Mesenchymal stem cell (in vitro differentiated cells and primary cell): ENCODE results near the gene GAK.
"Not testable (repeated sequence)": the region's sequence is repeated elsewhere in the genome, so short reads cannot be mapped to it uniquely, and the experiment has no call there.

Experiments
- DNase-seq: peaks from one replicate; pipeline ENCODE4 v3.0.0-alpha.2; 2013
- H2AFZ ChIP-seq: one replicate; pipeline ENCODE4 v1.6.1; 2013; ENCODE audit warnings: low read depth, mild to moderate bottlenecking, control low read depth, inconsistent platforms, low read length, moderate library complexity
- H2AK5ac ChIP-seq: 2 replicates; pipeline ENCODE4 v1.6.1; 2013; ENCODE audit warnings: low read length, moderate library complexity, mild to moderate bottlenecking, inconsistent platforms; ENCODE audit not compliant: severe bottlenecking
- H2BK120ac ChIP-seq: one replicate; pipeline ENCODE4 v1.6.1; 2013; ENCODE audit warnings: low read depth, mild to moderate bottlenecking, inconsistent platforms, low read length, moderate library complexity
- H2BK12ac ChIP-seq, 2 experiments: one replicate each; pipeline ENCODE4 v1.6.1; 2013; ENCODE audit warnings: inconsistent platforms in 2 of 2, low read length in 2 of 2, mild to moderate bottlenecking in 2 of 2, moderate library complexity in 2 of 2, control low read depth in 1 of 2
- H2BK15ac ChIP-seq: one replicate; pipeline ENCODE4 v1.6.1; 2013; ENCODE audit warnings: mild to moderate bottlenecking, low read depth, inconsistent platforms; ENCODE audit not compliant: poor library complexity, severe bottlenecking
- H2BK5ac ChIP-seq: 2 replicates; pipeline ENCODE4 v1.6.1; 2013; ENCODE audit warnings: low read depth, mild to moderate bottlenecking, low read length, control low read depth, inconsistent platforms; ENCODE audit not compliant: poor library complexity, severe bottlenecking
- H3K14ac ChIP-seq, 2 experiments: one replicate each; pipeline ENCODE4 v1.6.1; 2013; ENCODE audit warnings: inconsistent platforms in 2 of 2, low read length in 2 of 2, control low read depth in 1 of 2, mild to moderate bottlenecking in 1 of 2, moderate library complexity in 1 of 2
- H3K18ac ChIP-seq, 2 experiments: one replicate each; pipeline ENCODE4 v1.6.1; 2013; ENCODE audit warnings: inconsistent platforms in 2 of 2, low read length in 2 of 2, control low read depth in 1 of 2, low read depth in 1 of 2, mild to moderate bottlenecking in 1 of 2
- H3K23ac ChIP-seq, 2 experiments: one replicate each; pipeline ENCODE4 v1.6.1; 2013; ENCODE audit warnings: inconsistent platforms in 2 of 2, low read length in 2 of 2, mild to moderate bottlenecking in 2 of 2, moderate library complexity in 2 of 2, control low read depth in 1 of 2
- H3K27ac ChIP-seq: 2 replicates; pipeline ENCODE4 v1.5.1; 2013; ENCODE audit warnings: mild to moderate bottlenecking, moderate library complexity, low read length, control low read depth, inconsistent platforms; ENCODE audit not compliant: poor library complexity, severe bottlenecking
- H3K27me3 ChIP-seq, 2 experiments: 2 replicates each; pipeline versions ENCODE4 v1.6.1 to v1.7.0; 2013; ENCODE audit warnings: low read length in 2 of 2, mild to moderate bottlenecking in 2 of 2, moderate library complexity in 2 of 2, control low read depth in 1 of 2, inconsistent platforms in 1 of 2; ENCODE audit not compliant: control insufficient read depth in 1 of 2, insufficient read depth in 1 of 2
- H3K36me3 ChIP-seq, 2 experiments: 2 replicates each; pipeline versions ENCODE4 v1.6.1 to v1.7.0; 2013; ENCODE audit warnings: low read length in 2 of 2, control low read depth in 1 of 2, inconsistent platforms in 1 of 2, low read depth in 1 of 2, mild to moderate bottlenecking in 1 of 2; ENCODE audit not compliant: insufficient read depth in 2 of 2, control insufficient read depth in 1 of 2
- H3K4ac ChIP-seq, 2 experiments: one replicate each; pipeline ENCODE4 v1.6.1; 2013; ENCODE audit warnings: inconsistent platforms in 2 of 2, low read length in 2 of 2, mild to moderate bottlenecking in 2 of 2, moderate library complexity in 2 of 2, control low read depth in 1 of 2, low read depth in 1 of 2
- H3K4me1 ChIP-seq: 2 replicates; pipeline ENCODE4 v1.6.1; 2013; ENCODE audit warnings: low read depth, low read length, control low read depth; ENCODE audit not compliant: control insufficient read depth, insufficient read depth
- H3K4me2 ChIP-seq: 2 replicates; pipeline ENCODE4 v1.6.1; 2013; ENCODE audit warnings: low read length, mild to moderate bottlenecking, inconsistent platforms; ENCODE audit not compliant: poor library complexity, severe bottlenecking
- H3K4me3 ChIP-seq, 2 experiments: 2 replicates each; pipeline versions ENCODE4 v1.5.1 to v1.7.0; 2013; ENCODE audit warnings: low read length in 2 of 2, mild to moderate bottlenecking in 2 of 2, control low read depth in 1 of 2, low read depth in 1 of 2; ENCODE audit not compliant: insufficient read depth in 1 of 2
- H3K79me1 ChIP-seq: replicated peaks from 2 replicates; pipeline ENCODE4 v1.6.1; 2013; ENCODE audit warnings: mild to moderate bottlenecking, control low read depth, low read length, inconsistent platforms; ENCODE audit not compliant: poor library complexity, severe bottlenecking
- H3K9ac ChIP-seq: 2 replicates; pipeline ENCODE4 v1.7.0; 2013; ENCODE audit warnings: mild to moderate bottlenecking, low read length, moderate library complexity
- H3K9me3 ChIP-seq: 2 replicates; pipeline ENCODE4 v1.7.0; 2013; ENCODE audit warnings: mild to moderate bottlenecking, low read length; ENCODE audit not compliant: control insufficient read depth
- H4K8ac ChIP-seq: one replicate; pipeline ENCODE4 v1.6.1; 2013; ENCODE audit warnings: inconsistent platforms, mild to moderate bottlenecking, low read length, moderate library complexity
- H4K91ac ChIP-seq: one replicate; pipeline ENCODE4 v1.6.1; 2013; ENCODE audit warnings: mild to moderate bottlenecking, low read length, inconsistent platforms
- WGBS: methylation state at CpG from one replicate; pipeline ENCODE4 v1.1.7; 2013; ENCODE audit warnings: mixed read lengths; 5-methylcytosine and 5-hydroxymethylcytosine counted together

The GAK gene

DNA sequence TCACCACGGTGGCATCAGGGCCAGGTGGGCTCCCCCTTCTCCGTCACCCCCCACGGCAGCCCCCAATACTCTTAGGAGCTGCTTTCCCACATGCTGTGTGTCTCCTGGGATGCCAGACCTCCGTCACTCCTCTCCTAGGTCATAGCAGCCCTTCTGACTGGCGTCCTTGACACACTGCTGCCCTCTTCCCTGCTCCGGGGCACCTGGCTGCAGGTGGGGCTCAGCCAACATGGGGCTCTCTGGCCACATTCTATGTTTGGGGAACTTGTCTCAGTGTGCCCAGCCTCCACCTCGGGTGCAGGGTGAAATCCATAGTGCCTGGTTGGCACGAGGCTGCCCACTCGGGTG is 14.0 kb upstream of the GAK start:
- Histone ChIP-seq H3K79me1 (peaks cover 26% of the 10 kb centered on the region), H3K4me3 (no peak overlapping the region), H4K8ac (no peak overlapping the region), H3K4ac (no peak overlapping the region), H3K9ac (no peak overlapping the region), H3K9me3 (no peaks in the 10 kb centered on the region), H3K23ac (no peak overlapping the region), H3K27ac (no peak overlapping the region), H2AK5ac (no peak overlapping the region), H3K4me2 (no peak overlapping the region), H3K4me1 (peaks cover 22% of the 10 kb centered on the region), H2BK15ac (no peak overlapping the region), H2BK120ac (no peak overlapping the region), H2AFZ (no peak overlapping the region), H2BK5ac (no peak overlapping the region), H4K91ac (peak overlapping the region; percentile 46), H3K18ac (peak overlapping the region in 1 of 2 experiments; percentile 30), H3K14ac (no peak overlapping the region), H2BK12ac (no peak overlapping the region), H3K27me3 (peaks cover 0 to 4% of the 10 kb centered on the region in 2 experiments), H3K36me3 (peaks cover 4 to 15% of the 10 kb centered on the region in 2 experiments)
- no peak for DNase-seq
- 82% methylated on average over 9 of the region's 9 CpGs for WGBS

DNA sequence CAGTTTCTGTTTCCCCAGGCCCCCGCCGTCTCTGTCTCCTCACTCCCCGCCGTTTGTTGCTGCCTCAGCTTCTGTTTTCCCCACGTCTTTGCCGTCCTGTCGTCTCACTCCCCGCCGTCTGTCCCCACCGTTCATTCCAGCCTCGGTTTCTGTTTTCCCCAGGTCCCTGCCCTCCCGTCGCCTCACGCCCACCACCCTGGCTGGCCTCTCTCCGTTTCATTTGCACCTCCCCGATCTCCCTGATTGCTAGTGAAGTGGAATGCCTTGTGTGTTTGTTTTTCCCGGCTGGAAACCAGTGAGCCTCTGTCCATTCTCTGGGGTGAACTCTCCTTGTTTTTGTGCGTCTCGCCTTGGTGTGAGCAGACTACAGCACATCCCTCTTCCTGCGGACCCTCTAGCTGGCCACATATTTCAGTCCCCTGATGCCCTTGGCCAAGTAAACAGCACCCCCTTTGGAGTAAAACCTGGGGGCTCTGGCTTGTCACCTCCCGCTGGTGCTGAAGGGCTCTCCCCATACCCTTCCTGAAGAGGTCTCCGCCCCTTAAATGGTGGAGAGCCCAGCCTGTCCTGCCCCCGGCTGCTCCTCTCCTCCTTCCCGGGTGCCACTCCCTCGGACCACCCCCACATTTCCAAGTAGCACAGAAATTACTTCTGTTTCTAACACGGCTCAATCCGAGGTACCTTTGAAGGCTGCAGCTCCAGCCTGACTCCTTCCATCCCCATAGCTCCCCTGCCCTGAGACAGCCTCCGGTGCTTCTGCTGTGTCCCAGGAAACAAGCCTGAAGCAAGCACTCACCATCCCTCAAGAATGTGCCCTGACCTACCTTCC is 13.4 kb upstream of the GAK start:
- no peak overlapping the region for H4K8ac ChIP-seq
- no peak overlapping the region for H3K9ac ChIP-seq
- no peak overlapping the region for H3K4ac ChIP-seq
- H2BK12ac ChIP-seq, result no peak overlapping the region
- peak overlapping the region in 1 of 2 experiments; percentile 30 for H3K18ac ChIP-seq
- no peak overlapping the region for H2BK15ac ChIP-seq
- H2AK5ac ChIP-seq, result no peak overlapping the region
- H2AFZ ChIP-seq, result no peak overlapping the region
- 25% methylated on average over 23 of the region's 28 CpGs for WGBS
- peaks cover 22% of the 10 kb centered on the region for H3K4me1 ChIP-seq
- peaks cover 26% of the 10 kb centered on the region for H3K79me1 ChIP-seq
- H3K27ac ChIP-seq, result no peak overlapping the region
- peak overlapping the region; percentile 46 for H4K91ac ChIP-seq
- H3K14ac ChIP-seq, result no peak overlapping the region
- H3K27me3 ChIP-seq, result peaks cover 0 to 4% of the 10 kb centered on the region in 2 experiments
- H3K23ac ChIP-seq, result no peak overlapping the region
- no peak overlapping the region for H2BK5ac ChIP-seq
- peak overlapping the region; percentile 54 for H3K4me2 ChIP-seq
- no peak overlapping the region for H2BK120ac ChIP-seq
- DNase-seq, result peak; percentile 14
- H3K9me3 ChIP-seq, result no peaks in the 10 kb centered on the region
- H3K4me3 ChIP-seq, result no peak overlapping the region
- H3K36me3 ChIP-seq, result peaks cover 4 to 14% of the 10 kb centered on the region in 2 experiments

DNA sequence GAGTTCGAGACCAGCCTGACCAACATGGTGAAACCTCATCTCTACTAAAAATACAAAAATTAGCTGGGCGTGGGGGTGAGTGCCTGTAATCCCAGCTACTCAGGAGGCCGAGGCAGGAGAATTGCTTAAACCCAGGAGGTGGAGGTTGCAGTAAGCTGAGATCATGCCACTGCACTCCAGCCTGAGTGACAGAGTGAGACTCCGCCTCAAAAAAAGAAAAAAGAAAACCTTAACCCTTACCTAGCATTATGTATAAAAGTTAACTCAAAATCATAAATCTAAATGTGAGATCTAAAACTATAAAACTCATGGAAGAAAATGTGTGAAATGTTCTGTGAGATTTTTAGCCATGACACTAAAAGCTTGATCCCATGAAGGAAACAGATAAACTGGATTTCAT is 7.4 kb upstream of the GAK start:
- 86% methylated on average over 2 of the region's 4 CpGs for WGBS
- H3K36me3 ChIP-seq, result not testable (repeated sequence)

DNA sequence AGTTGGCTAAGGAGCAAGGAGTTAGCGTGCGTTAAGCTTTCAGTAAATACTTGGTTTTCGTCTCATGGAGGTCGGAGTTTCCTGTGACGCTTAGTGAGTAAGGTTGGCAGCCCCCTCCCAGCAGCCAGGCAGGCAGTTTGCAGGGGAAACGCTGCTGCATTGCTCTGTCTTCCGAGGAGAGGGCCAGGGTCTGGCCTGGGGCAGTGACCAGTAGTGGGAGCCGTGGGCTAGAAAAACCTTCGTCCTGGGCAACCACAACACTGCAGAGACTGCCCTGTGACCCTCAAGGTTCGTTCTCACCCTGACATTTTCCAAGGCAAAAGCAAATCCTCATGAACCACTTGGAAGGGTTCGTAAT is 576 bp upstream of the GAK start:
- Histone ChIP-seq H3K27me3 (no peaks in the 10 kb centered on the region), H2BK5ac (no peak overlapping the region), H3K9ac (peak overlapping the region; percentile 96), H2AFZ (peak overlapping the region; percentile 54), H3K23ac (no peak overlapping the region), H3K14ac (peak overlapping the region in 1 of 2 experiments; percentile 4), H2BK12ac (peak overlapping the region in 1 of 2 experiments; percentile 3), H3K4ac (peak overlapping the region; percentile 35 to 47), H3K9me3 (no peaks in the 10 kb centered on the region), H2BK120ac (no peak overlapping the region), H4K8ac (peak overlapping the region; percentile 52), H3K79me1 (peaks cover 9% of the 10 kb centered on the region), H3K36me3 (peaks cover 0 to 7% of the 10 kb centered on the region in 2 experiments), H2AK5ac (no peak overlapping the region), H2BK15ac (peak overlapping the region; percentile 95), H3K18ac (peak overlapping the region in 1 of 2 experiments; percentile 14), H3K4me3 (peak overlapping the region; percentile 89 to 95), H4K91ac (peak overlapping the region; percentile 11), H3K27ac (peak overlapping the region; percentile 46), H3K4me2 (peak overlapping the region; percentile 100), H3K4me1 (peaks cover 22% of the 10 kb centered on the region)
- 4% methylated on average over 10 of the region's 11 CpGs for WGBS
- peak; percentile 74 for DNase-seq

More for the DNA sequence above, 7.4 kb upstream of the GAK start:
- H2AFZ ChIP-seq, H3K4me3 ChIP-seq, H3K79me1 ChIP-seq, H3K27me3 ChIP-seq, H3K18ac ChIP-seq, H3K4me2 ChIP-seq, H2BK12ac ChIP-seq, H3K4me1 ChIP-seq, H3K23ac ChIP-seq, H3K9me3 ChIP-seq, H3K4ac ChIP-seq, H3K9ac ChIP-seq, H2AK5ac ChIP-seq, H2BK120ac ChIP-seq, H2BK15ac ChIP-seq, H2BK5ac ChIP-seq, H3K14ac ChIP-seq, DNase-seq, H4K91ac ChIP-seq, H4K8ac ChIP-seq, H3K27ac ChIP-seq: not testable (repeated sequence)
